Measurements from ENCODE around the gene SMAD4. TPM values are rescaled to one million over a fixed set of nuclear protein-coding genes. Genes with fewer than 3 reads are reported as not detected.

Gene SMAD4
- total RNA-seq, 1 experiment from 2014 or later, result 172 TPM

- H3K4me1 ChIP-seq (ENCODE audit: insufficient read depth, low read length), result no peaks in the 10 kb centered on the region
- H3K9ac ChIP-seq (ENCODE audit: extremely low read depth, insufficient read length, low read length), result no peak overlapping the region
- Mint-ChIP-seq H3K36me3 (ENCODE audit: insufficient read depth in 1 of 3, low read depth in 3 of 3) (peaks cover 18 to 77% (median 73%) of the 10 kb centered on the region in 3 experiments; a peak in 6 of 7 replicates), H3K4me1 (no peaks in the 10 kb centered on the region), H3K27ac (peak overlapping the region in 1 of 3 experiments; percentile 30; a peak in 1 of 7 replicates), H3K4me3 (no peak overlapping the region), H3K9me3 (no peaks in the 10 kb centered on the region), H3K27me3 (ENCODE audit: low read depth) (no peaks in the 10 kb centered on the region)
- H2AK5ac ChIP-seq (ENCODE audit: insufficient read length, low read length), result no peak overlapping the region
- no peak overlapping the region for H2BK12ac ChIP-seq (ENCODE audit: insufficient read length, low read depth, low read length)
- no peak overlapping the region for H3K4ac ChIP-seq (ENCODE audit: low read depth, low read length)
- no peak overlapping the region for H3K18ac ChIP-seq (ENCODE audit: insufficient read length, low read depth, low read length)
- H4K20me1 ChIP-seq (ENCODE audit: control insufficient read depth, insufficient read depth, insufficient read length), result no peaks in the 10 kb centered on the region
- H3T11ph ChIP-seq (ENCODE audit: low read length), result no peak overlapping the region
- no peak for TF ChIP-seq CTCF (conservative IDR thresholded peaks at IDR 0.05)
- H3K79me1 ChIP-seq (ENCODE audit: insufficient read depth, low read depth, low read length, poor library complexity, severe bottlenecking), result no peaks in the 10 kb centered on the region
- H2AFZ ChIP-seq (ENCODE audit: low read length), result no peak overlapping the region
- no peak overlapping the region for H3K23ac ChIP-seq (ENCODE audit: insufficient read length, low read depth, low read length)
- H2BK15ac ChIP-seq (ENCODE audit: low read depth, low read length), result no peak overlapping the region
- H3K56ac ChIP-seq (ENCODE audit: insufficient read length, low read depth, low read length), result no peak overlapping the region
- no peak overlapping the region for H3K27ac ChIP-seq (ENCODE audit: insufficient read length, low read depth, low read length)
- H4K8ac ChIP-seq (replicated peaks; ENCODE audit: insufficient read length, low read depth, low read length), result no peak overlapping the region
- no peak overlapping the region for H2BK20ac ChIP-seq (ENCODE audit: low read depth, low read length, poor library complexity, severe bottlenecking)
- H3K9me3 ChIP-seq (ENCODE audit: control insufficient read depth, low read depth, low read length), result no peaks in the 10 kb centered on the region
- DNase-seq, result no peak
- H3K27me3 ChIP-seq (ENCODE audit: insufficient read depth, low read length), result no peaks in the 10 kb centered on the region
- no peak overlapping the region for H2BK120ac ChIP-seq (ENCODE audit: low read depth, low read length, poor library complexity, severe bottlenecking)
- WGBS (ENCODE audit: extremely low coverage, insufficient read length, low lambda C conversion rate), result no CpG with 5 or more reads among the region's 1 CpG
- no peak overlapping the region for H4K5ac ChIP-seq (ENCODE audit: insufficient read length, low read depth, low read length)
- H3K79me2 ChIP-seq (ENCODE audit: insufficient read depth, low read length), result no peaks in the 10 kb centered on the region
- H4K91ac ChIP-seq (ENCODE audit: insufficient read length, low read depth, low read length), result no peak overlapping the region
- H3K23me2 ChIP-seq (ENCODE audit: insufficient read length, low read depth, low read length, poor library complexity, severe bottlenecking), result no peaks in the 10 kb centered on the region
- H2BK5ac ChIP-seq (ENCODE audit: insufficient read length, low read length), result no peak overlapping the region
- H3K4me2 ChIP-seq (ENCODE audit: insufficient read depth, insufficient read length, low read length), result no peak overlapping the region
- no peak overlapping the region for H3K14ac ChIP-seq (ENCODE audit: insufficient read depth, low read length)
Measured at GRCh38 chr18:51069885-51070284, 39.9 kb downstream of the SMAD4 start.

Data from H9 (cell line).